Thyroid gland (tissue), 4 donors: ENCODE measurements around the gene POU3F3.

Source experiments
- POLR2A ChIP-seq, 2 donors: fragments of 450-650 bp; IDR thresholded peaks; one replicate each; pipeline ENCODE4 v1.6.1; 2017; ENCODE audit warnings: antibody characterized with exemption in 2 of 2, mild to moderate bottlenecking in 2 of 2, moderate library complexity in 1 of 2
- TF ChIP-seq, protein P1 (sequence below), 6 experiments: fragments of 200-600 bp in 3 of 6; fragments of 450-650 bp in 3 of 6; sonication (generic) in 3 of 6; IDR thresholded peaks; one replicate each; pipeline ENCODE4 v1.5.1; 2016 to 2019; ENCODE audit warnings: antibody characterized with exemption in 6 of 6, mild to moderate bottlenecking in 2 of 6, inconsistent platforms in 1 of 6, moderate library complexity in 1 of 6

DNA sequence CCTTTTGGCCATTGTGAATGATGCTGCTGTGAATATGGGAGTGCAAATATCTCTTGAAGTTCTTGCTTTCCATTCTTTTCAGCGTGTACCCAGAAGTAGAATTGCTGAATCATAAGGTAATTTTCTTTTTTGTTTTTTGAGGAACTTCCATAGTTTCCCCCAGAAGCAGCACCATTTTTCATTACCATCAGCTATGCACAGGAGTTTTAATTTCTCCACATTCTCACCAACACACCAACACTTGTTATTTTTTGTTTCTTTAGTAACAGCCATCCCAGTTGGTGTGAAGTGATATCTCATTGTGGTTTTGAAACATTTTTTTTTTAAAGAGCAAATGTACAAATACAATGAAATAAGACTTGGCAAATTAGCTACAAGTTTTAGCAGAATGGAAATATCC is 21.3 kb downstream of the POU3F3 start:
- TF ChIP-seq, protein P1, sequence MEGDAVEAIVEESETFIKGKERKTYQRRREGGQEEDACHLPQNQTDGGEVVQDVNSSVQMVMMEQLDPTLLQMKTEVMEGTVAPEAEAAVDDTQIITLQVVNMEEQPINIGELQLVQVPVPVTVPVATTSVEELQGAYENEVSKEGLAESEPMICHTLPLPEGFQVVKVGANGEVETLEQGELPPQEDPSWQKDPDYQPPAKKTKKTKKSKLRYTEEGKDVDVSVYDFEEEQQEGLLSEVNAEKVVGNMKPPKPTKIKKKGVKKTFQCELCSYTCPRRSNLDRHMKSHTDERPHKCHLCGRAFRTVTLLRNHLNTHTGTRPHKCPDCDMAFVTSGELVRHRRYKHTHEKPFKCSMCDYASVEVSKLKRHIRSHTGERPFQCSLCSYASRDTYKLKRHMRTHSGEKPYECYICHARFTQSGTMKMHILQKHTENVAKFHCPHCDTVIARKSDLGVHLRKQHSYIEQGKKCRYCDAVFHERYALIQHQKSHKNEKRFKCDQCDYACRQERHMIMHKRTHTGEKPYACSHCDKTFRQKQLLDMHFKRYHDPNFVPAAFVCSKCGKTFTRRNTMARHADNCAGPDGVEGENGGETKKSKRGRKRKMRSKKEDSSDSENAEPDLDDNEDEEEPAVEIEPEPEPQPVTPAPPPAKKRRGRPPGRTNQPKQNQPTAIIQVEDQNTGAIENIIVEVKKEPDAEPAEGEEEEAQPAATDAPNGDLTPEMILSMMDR (IDR thresholded peaks at IDR 0.05), result no peak
- TF ChIP-seq POLR2A (IDR thresholded peaks at IDR 0.05), result no peak
